IMR-90 (cell line): ENCODE measurements around the gene DUSP22. TPM values are rescaled to one million over a fixed set of nuclear protein-coding genes. Genes with fewer than 3 reads are reported as not detected.

Source experiments
- ATAC-seq: fragments of 200-7000 bp; cut with Tn5 transposase; 2 replicates; pipeline ENCODE4 v1.9.1; 2020; ENCODE audit warnings: low read depth, mild to moderate bottlenecking, moderate library complexity
- BruUV-seq: library from RNA; stranded (reverse); fragments of 400-500 nt; replicated peaks from 2 replicates; lab custom pipeline; 2021; lab: Mats Ljungman, UMichigan
- CTCF ChIA-PET: fragments of 300-600 bp; formaldehyde crosslinking; extraction: SDS; loops from one replicate; lab custom pipeline; 2021; ENCODE audit warnings: antibody characterized with exemption; lab: Yijun Ruan, JAX
- POLR2A ChIA-PET: fragments of 300-600 bp; sonication (Branson Sonifier 250); formaldehyde crosslinking; loops from one replicate; lab custom pipeline; 2022; ENCODE audit warnings: antibody characterized with exemption; ENCODE audit not compliant: unreplicated experiment; lab: Charles Lee
- DNase-seq: peaks from one replicate; pipeline ENCODE4 v3.0.0; 2013
- H2AFZ ChIP-seq: replicated peaks from 2 replicates; pipeline ENCODE3; 2013; ENCODE audit warnings: low read length, mild to moderate bottlenecking; ENCODE audit not compliant: poor library complexity
- H2AK5ac ChIP-seq: 2 replicates; pipeline ENCODE4 v1.6.1; 2013; ENCODE audit warnings: low read depth, low read length, inconsistent platforms
- H2AK9ac ChIP-seq: replicated peaks from 2 replicates; pipeline ENCODE3; 2013; ENCODE audit warnings: mild to moderate bottlenecking, low read depth, low read length, moderate library complexity; ENCODE audit not compliant: poor library complexity
- H2BK120ac ChIP-seq: 2 replicates; pipeline ENCODE4 v1.6.1; 2013; ENCODE audit warnings: low read depth, low read length, inconsistent platforms
- H2BK15ac ChIP-seq: 3 replicates; pipeline ENCODE4 v1.6.1; 2013; ENCODE audit warnings: low read depth, low read length, inconsistent platforms
- H2BK20ac ChIP-seq: 2 replicates; pipeline ENCODE4 v1.6.1; 2013; ENCODE audit warnings: low read depth, mild to moderate bottlenecking, inconsistent platforms, low read length, moderate library complexity
- H2BK5ac ChIP-seq: 2 replicates; pipeline ENCODE4 v1.6.1; 2013; ENCODE audit warnings: mild to moderate bottlenecking, low read depth, low read length, inconsistent platforms; ENCODE audit not compliant: poor library complexity, severe bottlenecking
- H3K14ac ChIP-seq: replicated peaks from 2 replicates; pipeline ENCODE4 v1.6.1; 2013; ENCODE audit warnings: low read depth, low read length, inconsistent platforms
- H3K18ac ChIP-seq: 2 replicates; pipeline ENCODE4 v1.6.1; 2013; ENCODE audit warnings: low read depth, low read length, control low read depth
- H3K23ac ChIP-seq: 2 replicates; pipeline ENCODE4 v1.6.1; 2013; ENCODE audit warnings: low read depth, low read length, inconsistent platforms
- H3K27ac ChIP-seq: 2 replicates; pipeline ENCODE4 v1.5.1; 2013; ENCODE audit warnings: mild to moderate bottlenecking, control low read depth, low read length; ENCODE audit not compliant: insufficient read depth
- H3K27me3 ChIP-seq: 2 replicates; pipeline ENCODE4 v1.6.1; 2013; ENCODE audit warnings: low read length; ENCODE audit not compliant: control insufficient read depth, insufficient read depth
- H3K36me3 ChIP-seq: 2 replicates; pipeline ENCODE4 v1.6.1; 2013; ENCODE audit warnings: low read length, mixed read lengths; ENCODE audit not compliant: control insufficient read depth, insufficient read depth
- H3K4ac ChIP-seq: 2 replicates; pipeline ENCODE4 v1.6.1; 2013; ENCODE audit warnings: low read depth, low read length, inconsistent platforms
- H3K4me1 ChIP-seq: 2 replicates; pipeline ENCODE4 v1.6.1; 2013; ENCODE audit warnings: low read length, mixed read lengths; ENCODE audit not compliant: control insufficient read depth, insufficient read depth
- H3K4me2 ChIP-seq: 2 replicates; pipeline ENCODE4 v1.6.1; 2013; ENCODE audit warnings: low read depth, mild to moderate bottlenecking, control low read depth, low read length, moderate library complexity
- H3K4me3 ChIP-seq: 2 replicates; pipeline ENCODE4 v1.5.1; 2013; ENCODE audit warnings: low read depth, mild to moderate bottlenecking, control low read depth, low read length, moderate library complexity; ENCODE audit not compliant: insufficient read depth
- H3K56ac ChIP-seq: 2 replicates; pipeline ENCODE4 v1.6.1; 2013; ENCODE audit warnings: low read length, inconsistent platforms; ENCODE audit not compliant: insufficient read depth; ENCODE audit errors: extremely low read depth
- H3K79me1 ChIP-seq, 2 experiments: 2 replicates each; pipeline ENCODE4 v1.6.1; 2013; ENCODE audit warnings: low read length in 2 of 2, inconsistent platforms in 1 of 2, low read depth in 1 of 2
- H3K9ac ChIP-seq: 2 replicates; pipeline ENCODE4 v1.6.1; 2013; ENCODE audit warnings: low read depth, low read length, control low read depth
- H3K9me1 ChIP-seq: 2 replicates; pipeline ENCODE4 v1.6.1; 2013; ENCODE audit warnings: low read length, inconsistent platforms; ENCODE audit not compliant: insufficient read depth
- H3K9me3 ChIP-seq: 2 replicates; pipeline ENCODE4 v1.6.1; 2013; ENCODE audit warnings: low read length; ENCODE audit not compliant: control insufficient read depth, insufficient read depth
- H4K20me1 ChIP-seq: 2 replicates; pipeline ENCODE4 v1.6.1; 2013; ENCODE audit warnings: low read length, inconsistent platforms; ENCODE audit not compliant: insufficient read depth
- H4K5ac ChIP-seq: 2 replicates; pipeline ENCODE4 v1.6.1; 2013; ENCODE audit warnings: mild to moderate bottlenecking, low read depth, low read length, control low read depth
- H4K8ac ChIP-seq, 2 experiments: 2 replicates each; pipeline ENCODE4 v1.6.1; 2013; ENCODE audit warnings: low read depth in 2 of 2, low read length in 2 of 2, control low read depth in 1 of 2, inconsistent platforms in 1 of 2
- H4K91ac ChIP-seq: 2 replicates; pipeline ENCODE4 v1.6.1; 2013; ENCODE audit warnings: low read depth, low read length, inconsistent platforms; ENCODE audit not compliant: insufficient read depth
- ELK1 ChIP-seq: fragments of 150-350 bp; IDR thresholded peaks from 2 replicates; pipeline ENCODE4 v1.6.1; 2016; ENCODE audit warnings: low read depth, mild to moderate bottlenecking, low read length, moderate library complexity, borderline replicate concordance
- FOS ChIP-seq: fragments of 150-350 bp; IDR thresholded peaks from 2 replicates; pipeline ENCODE4 v1.6.1; 2016; ENCODE audit warnings: low read depth, low read length
- NFE2L2 ChIP-seq: fragments of 150-350 bp; IDR thresholded peaks from 2 replicates; pipeline ENCODE4 v1.6.1; 2016; ENCODE audit warnings: low read depth, mild to moderate bottlenecking, low read length
- RCOR1 ChIP-seq: IDR thresholded peaks from 2 replicates; pipeline ENCODE4 v1.6.1; 2012; ENCODE audit warnings: mild to moderate bottlenecking, low read length, improper control_type of control experiment; ENCODE audit not compliant: insufficient replicate concordance
- WGBS, 2 experiments: methylation state at CpG; one replicate each; pipeline versions ENCODE4 v1.1.5 to v1.1.7; 2013; ENCODE audit warnings: missing lambda C conversion rate in 2 of 2; ENCODE audit not compliant: insufficient read length in 1 of 2; ENCODE audit errors: extremely low coverage in 2 of 2; 5-methylcytosine and 5-hydroxymethylcytosine counted together
- dilution Hi-C: fragments of 300-500 bp; cut with HindIII; formaldehyde crosslinking; loops from one replicate; pipeline ENCODE4 v1.14.3; 2018; ENCODE audit warnings: low sequenced_read_pairs; ENCODE audit not compliant: unreplicated experiment
- in situ Hi-C: fragments of 300-500 bp; cut with MboI; formaldehyde crosslinking; loops from 3 replicates; pipeline ENCODE4 v1.14.3; 2019; ENCODE audit warnings: low sequenced_read_pairs, inconsistent platforms, mixed read lengths
- intact Hi-C: fragments of 100-400 bp; cut with micrococcal nuclease; formaldehyde crosslinking; loops from 2 replicates; pipeline ENCODE4 v1.10.0; 2022
- polyA plus RNA-seq, 3 experiments: library from polyadenylated mRNA; depleted of rRNA; stranded (reverse); fragments of >200 nt; gene quantifications; 2 replicates each; pipeline ENCODE4 v1.2.3, GENCODE V29; 2012; ENCODE audit warnings: low replicate concordance in 1 of 3
- total RNA-seq: library from RNA; depleted of rRNA; stranded (reverse); fragments of >200 nt; gene quantifications from 2 replicates; pipeline ENCODE4 v1.2.3, GENCODE V29; 2012

Gene DUSP22
- total and polyA plus RNA-seq, 2 of the 4 experiments (the other 2 are of a cell fraction) = 7.1 to 8.2 TPM

- DNase-seq = no peak
- Histone ChIP-seq H3K27ac (no peak overlapping the region), H3K4ac (no peak overlapping the region), H2AK9ac (no peak overlapping the region), H3K27me3 (no peaks in the 10 kb centered on the region), H3K14ac (no peak overlapping the region), H4K5ac (no peak overlapping the region), H3K9ac (no peak overlapping the region), H2BK15ac (no peak overlapping the region), H3K36me3 (no peaks in the 10 kb centered on the region), H3K9me3 (no peaks in the 10 kb centered on the region; the same call in 1 of the 2 replicates), H2BK120ac (no peak overlapping the region), H2BK5ac (no peak overlapping the region), H2AK5ac (no peak overlapping the region), H3K4me3 (no peak overlapping the region), H2BK20ac (no peak overlapping the region), H3K4me1 (no peaks in the 10 kb centered on the region; the same call in 1 of the 2 replicates), H3K18ac (no peak overlapping the region), H3K4me2 (no peak overlapping the region), H3K56ac (no peak overlapping the region), H4K20me1 (no peaks in the 10 kb centered on the region), H4K8ac (no peak overlapping the region), H3K23ac (no peak overlapping the region), H3K79me1 (peaks cover 0 to 4% of the 10 kb centered on the region in 2 experiments; a peak in 1 of 4 replicates), H2AFZ (no peak overlapping the region), H4K91ac (no peak overlapping the region), H3K9me1 (no peaks in the 10 kb centered on the region)
- intact Hi-C loops (no loop called here), in situ Hi-C loops (no loop called here), dilution Hi-C loops (no loop called here)
- POLR2A ChIA-PET = no interaction called here
- WGBS, 2 experiments = no CpG with 5 or more reads among the region's 2 CpGs
- TF ChIP-seq NFE2L2 (no peak), RCOR1 (no peak), FOS (no peak), ELK1 (no peak)
- no peak for ATAC-seq
- CTCF ChIA-PET = interaction anchor here (1.1 kb wide), 1 partner anchor 25 kb away, joined by 3 read pairs; no protein-coding TSS in a partner anchor
- BruUV-seq = no TSS peak
These were observed 20.8 kb downstream of the DUSP22 start for GRCh38 chr6:313087-313486.
